Gastrocnemius medialis (tissue), 4 donors: Measurements from ENCODE around the gene AKR1C3.

Experiments used
- POLR2A ChIP-seq, 2 donors: fragments of 450-650 bp; IDR thresholded peaks; one replicate each; pipeline ENCODE4 v1.6.1; 2017; ENCODE audit warnings: antibody characterized with exemption in 2 of 2, mild to moderate bottlenecking in 2 of 2, moderate library complexity in 2 of 2
- TF ChIP-seq, protein P1 (sequence below), 5 experiments: fragments of 450-650 bp in 3 of 5; fragments of 200-600 bp in 2 of 5; sonication (generic) in 2 of 5; IDR thresholded peaks in 4 of 5; conservative IDR thresholded peaks in 1 of 5; 1 replicate in 4 of 5; 2 replicates in 1 of 5; pipeline ENCODE4 v1.5.1; 2016 to 2019; ENCODE audit warnings: antibody characterized with exemption in 5 of 5, mild to moderate bottlenecking in 3 of 5, moderate library complexity in 3 of 5

DNA sequence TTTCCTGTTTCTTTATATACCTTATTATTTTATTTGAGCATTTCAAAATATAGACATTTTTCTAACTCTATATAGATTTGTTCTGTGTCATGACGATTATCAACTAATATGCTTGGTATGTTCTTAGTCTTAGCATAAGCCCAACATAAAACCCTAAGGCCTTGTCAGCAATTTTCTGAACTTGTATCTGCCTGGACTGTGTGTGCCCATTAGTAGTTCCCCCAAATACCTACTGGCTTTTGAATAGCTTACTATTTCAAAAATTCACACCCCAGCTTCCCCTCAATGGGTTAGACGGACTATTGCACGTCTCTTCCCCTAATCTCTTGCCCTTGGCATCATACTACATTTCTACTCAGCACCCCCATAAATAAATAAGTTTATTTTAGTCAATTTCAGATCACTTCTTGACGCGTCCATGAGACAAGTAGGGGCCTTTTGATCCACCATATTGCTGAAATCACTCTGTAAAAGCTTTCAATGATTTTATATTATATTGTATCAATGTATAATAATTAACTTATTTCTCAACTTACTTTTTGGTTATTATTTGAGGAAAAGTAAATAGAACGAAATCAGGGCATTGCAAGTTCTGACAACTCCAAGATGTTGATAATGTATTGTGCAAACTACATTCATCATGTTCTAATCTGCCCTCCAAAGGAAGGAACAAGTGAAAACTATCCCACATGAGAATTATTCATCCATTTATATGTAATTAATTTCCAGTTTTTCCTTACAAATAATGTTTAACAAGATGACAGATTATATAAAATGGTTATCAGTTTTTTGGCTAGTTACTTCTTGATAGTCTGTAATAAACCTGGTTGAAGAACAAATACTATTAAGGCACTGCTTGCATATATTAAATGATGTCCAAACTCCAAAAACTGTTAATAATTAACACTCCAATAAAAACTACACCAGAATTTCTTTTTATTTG lies 1.1 kb upstream of the AKR1C3 start:
- TF ChIP-seq, protein P1, sequence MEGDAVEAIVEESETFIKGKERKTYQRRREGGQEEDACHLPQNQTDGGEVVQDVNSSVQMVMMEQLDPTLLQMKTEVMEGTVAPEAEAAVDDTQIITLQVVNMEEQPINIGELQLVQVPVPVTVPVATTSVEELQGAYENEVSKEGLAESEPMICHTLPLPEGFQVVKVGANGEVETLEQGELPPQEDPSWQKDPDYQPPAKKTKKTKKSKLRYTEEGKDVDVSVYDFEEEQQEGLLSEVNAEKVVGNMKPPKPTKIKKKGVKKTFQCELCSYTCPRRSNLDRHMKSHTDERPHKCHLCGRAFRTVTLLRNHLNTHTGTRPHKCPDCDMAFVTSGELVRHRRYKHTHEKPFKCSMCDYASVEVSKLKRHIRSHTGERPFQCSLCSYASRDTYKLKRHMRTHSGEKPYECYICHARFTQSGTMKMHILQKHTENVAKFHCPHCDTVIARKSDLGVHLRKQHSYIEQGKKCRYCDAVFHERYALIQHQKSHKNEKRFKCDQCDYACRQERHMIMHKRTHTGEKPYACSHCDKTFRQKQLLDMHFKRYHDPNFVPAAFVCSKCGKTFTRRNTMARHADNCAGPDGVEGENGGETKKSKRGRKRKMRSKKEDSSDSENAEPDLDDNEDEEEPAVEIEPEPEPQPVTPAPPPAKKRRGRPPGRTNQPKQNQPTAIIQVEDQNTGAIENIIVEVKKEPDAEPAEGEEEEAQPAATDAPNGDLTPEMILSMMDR (IDR thresholded peaks at IDR 0.05 in 4 of 5, conservative IDR thresholded peaks at IDR 0.05 in 1 of 5) = no peak
- no peak for TF ChIP-seq POLR2A (IDR thresholded peaks at IDR 0.05)
